NCI-H1048 (cell line): ENCODE data around the gene NT5DC2.

Source experiments
- DNase-seq: peaks from one replicate; lab custom pipeline; 2025; lab: John Stamatoyannopoulos, UW

The NT5DC2 gene

DNA sequence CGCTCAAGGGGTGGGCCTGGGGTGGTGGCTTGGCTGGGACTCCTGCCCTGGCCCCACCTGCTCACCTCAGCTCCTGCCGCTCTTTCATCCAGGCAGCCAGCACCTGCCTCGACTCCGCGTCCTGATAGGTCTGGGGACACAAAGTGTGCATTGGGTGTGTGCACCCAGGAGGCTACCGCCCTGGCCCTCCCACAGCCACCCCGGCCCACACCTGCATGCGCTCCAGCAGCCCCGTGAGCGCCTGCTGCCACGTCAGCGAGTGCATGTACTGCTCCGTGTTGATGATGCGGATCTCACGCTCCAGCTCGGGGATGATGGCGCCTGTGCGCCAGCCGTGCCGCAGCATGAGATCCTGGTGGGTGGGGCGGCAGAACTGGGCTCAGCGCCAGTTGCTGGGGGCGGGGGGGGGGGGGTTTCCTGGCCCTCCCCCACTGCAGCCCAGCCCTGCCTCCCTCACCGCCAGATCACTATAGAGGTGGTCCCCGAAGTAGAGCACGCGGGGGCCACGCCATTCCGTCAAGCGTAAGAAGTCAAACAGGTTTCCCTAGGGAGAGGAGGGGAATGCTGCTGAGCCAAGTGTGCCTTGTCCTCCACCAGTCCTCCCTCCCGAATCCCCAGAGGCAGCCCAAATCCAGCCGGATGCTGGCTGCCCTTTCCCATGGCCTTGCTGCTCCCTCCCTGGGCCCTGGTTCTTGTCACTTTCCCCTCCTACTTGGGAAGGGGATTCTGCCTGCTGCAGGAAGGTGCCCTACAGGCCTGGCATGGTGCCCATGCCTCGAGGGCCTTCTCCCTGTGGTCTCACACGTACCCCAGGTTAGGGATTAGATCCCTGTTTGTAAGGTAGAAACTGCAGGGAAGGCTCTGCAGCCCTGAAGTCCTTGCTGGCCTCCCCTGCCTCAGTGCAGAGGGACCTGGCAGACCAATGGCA, 8.6 kb downstream of the NT5DC2 start:
- DNase-seq: no peak

DNA sequence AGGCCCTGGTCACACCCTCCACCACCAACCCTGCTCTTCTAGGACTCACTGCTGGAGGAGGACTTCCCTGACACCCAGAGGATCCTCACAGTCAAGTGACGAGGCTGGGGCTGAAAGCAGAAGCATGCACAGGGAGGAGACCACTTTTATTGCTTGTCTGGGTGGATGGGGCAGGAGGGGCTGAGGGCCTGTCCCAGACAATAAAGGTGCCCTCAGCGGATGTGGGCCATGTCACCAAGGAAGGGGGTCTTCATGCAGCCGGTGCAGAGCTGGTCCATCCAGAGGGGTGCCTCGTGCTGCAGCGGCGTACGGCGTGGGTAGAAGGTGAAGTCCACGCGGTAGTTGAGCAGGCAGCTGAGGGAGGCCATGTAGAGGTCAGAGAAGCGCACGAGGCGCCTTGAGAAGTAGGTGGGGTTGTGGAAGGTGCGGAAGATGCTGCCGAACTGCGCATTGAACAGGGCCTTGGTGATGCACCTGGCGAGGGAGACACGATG, 9.4 kb downstream of the NT5DC2 start:
- no peak for DNase-seq

DNA sequence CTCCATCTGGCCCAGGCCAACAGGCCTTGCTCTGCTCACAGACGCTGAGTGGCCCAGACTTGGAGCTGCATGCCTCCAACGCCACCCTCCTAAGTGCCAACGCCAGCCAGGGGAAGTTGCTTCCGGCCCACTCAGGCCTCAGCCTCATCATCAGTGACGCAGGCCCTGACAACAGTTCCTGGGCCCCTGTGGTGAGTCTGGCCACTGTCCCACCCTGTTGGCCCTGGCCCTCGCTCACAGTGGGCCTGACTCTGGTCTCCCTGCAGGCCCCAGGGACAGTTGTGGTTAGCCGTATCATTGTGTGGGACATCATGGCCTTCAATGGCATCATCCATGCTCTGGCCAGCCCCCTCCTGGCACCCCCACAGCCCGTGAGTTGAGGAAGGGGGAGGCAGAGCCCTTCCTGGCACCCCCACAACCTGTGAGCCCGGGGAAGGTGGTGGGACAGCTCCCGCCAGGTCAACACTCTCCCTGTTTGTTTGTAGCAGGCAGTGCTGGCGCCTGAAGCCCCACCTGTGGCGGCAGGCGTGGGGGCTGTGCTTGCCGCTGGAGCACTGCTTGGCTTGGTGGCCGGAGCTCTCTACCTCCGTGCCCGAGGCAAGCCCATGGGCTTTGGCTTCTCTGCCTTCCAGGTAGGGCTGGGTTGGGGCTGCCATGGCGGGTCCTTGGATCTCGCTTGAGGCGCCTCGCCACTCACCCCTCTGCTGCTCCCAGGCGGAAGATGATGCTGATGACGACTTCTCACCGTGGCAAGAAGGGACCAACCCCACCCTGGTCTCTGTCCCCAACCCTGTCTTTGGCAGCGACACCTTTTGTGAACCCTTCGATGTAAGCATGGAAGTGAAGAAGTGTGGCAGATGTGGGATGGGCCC, 10.0 kb downstream of the NT5DC2 start:
- no peak for DNase-seq

DNA sequence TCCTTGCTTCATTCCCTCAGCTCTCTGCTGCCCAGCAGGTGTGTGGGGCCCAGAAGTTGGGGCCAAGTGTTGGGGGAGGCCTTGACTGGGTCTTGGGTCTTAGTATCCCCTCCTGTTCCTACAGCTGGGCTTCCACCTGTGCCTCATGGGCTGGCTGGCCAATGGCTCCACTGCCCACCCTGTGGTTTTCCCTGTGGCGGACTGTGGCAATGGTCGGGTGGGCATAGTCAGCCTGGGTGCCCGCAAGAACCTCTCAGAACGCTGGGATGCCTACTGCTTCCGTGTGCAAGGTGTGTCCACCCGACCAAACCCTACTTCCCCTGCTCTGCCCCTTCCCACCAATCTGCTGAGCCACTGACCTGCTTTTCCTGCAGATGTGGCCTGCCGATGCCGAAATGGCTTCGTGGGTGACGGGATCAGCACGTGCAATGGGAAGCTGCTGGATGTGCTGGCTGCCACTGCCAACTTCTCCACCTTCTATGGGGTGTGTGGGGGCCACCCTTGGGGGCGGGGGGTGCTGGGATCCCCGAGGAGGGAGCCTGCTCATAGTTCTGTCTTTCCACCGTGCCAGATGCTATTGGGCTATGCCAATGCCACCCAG, 10.9 kb downstream of the NT5DC2 start:
- DNase-seq: no peak

DNA sequence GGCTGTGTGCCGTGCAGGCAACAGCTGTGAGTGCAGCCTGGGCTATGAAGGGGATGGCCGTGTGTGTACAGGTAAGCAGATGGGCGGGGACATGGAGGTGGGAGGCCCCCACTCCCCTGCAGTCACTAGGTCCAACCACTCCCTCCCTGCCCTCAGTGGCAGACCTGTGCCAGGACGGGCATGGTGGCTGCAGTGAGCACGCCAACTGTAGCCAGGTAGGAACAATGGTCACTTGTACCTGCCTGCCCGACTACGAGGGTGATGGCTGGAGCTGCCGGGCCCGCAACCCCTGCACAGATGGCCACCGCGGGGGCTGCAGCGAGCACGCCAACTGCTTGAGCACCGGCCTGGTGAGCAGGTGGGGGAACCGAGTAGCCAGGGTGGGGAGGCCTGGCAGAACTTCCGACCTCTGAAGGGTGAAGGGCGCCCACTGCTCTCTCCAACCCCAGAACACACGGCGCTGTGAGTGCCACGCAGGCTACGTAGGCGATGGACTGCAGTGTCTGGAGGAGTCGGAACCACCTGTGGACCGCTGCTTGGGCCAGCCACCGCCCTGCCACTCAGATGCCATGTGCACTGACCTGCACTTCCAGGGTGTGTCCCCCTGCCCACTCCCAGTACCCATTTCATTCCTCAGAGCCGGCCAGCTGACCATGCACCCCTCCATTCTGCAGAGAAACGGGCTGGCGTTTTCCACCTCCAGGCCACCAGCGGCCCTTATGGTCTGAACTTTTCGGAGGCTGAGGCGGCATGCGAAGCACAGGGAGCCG, 11.6 kb downstream of the NT5DC2 start:
- no peak for DNase-seq

DNA sequence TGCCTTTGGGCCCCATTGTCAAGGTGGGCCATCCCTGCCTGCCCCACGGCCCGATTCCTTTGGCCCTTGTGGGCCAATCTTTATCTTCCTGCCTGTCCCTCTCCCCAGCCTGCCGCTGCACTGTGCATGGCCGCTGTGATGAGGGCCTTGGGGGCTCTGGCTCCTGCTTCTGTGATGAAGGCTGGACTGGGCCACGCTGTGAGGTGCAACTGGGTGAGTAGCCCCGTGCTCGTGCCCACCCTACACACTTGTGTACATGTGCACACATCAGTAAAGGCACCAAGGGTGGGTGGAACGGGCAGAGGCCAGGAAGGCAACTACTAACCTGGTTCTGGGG, 12.2 kb downstream of the NT5DC2 start:
- DNase-seq: no peak

DNA sequence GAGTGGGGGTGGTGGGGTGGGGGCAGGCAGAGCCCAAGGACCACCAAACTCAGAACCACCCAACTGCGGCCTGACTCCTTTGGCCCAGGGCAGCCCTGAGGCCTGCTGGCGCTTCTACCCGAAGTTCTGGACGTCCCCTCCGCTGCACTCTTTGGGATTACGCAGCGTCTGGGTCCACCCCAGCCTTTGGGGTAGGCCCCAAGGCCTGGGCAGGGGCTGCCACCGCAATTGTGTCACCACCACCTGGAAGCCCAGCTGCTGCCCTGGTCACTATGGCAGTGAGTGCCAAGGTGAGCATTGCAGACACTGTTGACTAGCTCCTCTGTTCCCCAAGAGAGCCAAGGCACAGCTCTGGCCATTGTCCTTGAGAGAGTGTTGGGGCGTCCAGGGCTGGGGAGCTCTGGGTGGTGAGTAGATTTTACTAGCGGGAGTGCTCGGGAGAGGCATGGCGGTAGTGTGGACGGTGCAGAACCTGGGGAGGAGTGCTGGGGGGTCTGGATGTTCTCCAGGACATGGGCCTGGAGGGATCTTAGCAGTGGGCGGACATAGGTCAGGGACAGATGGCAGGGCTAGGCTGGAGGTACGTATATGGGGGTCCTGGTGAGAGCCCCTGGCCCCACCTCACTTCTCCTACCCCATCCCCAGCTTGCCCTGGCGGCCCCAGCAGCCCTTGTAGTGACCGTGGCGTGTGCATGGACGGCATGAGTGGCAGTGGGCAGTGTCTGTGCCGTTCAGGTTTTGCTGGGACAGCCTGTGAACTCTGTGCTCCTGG, 12.8 kb downstream of the NT5DC2 start:
- DNase-seq: no peak

DNA sequence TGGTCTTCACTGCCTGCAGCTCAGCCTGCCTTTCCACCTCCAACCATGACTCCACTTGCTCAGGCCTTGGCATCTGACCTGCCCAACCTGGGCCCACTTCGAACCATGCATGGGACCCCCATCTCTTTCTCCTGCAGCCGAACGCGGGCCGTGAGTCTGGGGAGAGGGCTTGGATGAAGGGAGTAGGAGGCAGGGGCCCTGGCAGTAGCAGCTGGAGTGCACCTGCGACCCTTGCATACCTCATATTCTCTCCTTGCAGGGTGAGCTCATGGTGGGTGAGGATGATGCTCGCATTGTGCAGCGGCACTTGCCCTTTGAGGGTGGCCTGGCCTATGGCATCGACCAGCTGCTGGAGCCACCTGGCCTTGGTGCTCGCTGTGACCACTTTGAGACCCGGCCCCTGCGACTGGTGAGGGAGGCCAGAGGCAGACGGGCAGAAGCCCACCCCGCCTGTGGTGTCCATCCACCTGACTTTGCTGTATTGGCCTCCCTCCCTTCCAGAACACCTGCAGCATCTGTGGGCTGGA, 13.5 kb downstream of the NT5DC2 start:
- no peak for DNase-seq

DNA sequence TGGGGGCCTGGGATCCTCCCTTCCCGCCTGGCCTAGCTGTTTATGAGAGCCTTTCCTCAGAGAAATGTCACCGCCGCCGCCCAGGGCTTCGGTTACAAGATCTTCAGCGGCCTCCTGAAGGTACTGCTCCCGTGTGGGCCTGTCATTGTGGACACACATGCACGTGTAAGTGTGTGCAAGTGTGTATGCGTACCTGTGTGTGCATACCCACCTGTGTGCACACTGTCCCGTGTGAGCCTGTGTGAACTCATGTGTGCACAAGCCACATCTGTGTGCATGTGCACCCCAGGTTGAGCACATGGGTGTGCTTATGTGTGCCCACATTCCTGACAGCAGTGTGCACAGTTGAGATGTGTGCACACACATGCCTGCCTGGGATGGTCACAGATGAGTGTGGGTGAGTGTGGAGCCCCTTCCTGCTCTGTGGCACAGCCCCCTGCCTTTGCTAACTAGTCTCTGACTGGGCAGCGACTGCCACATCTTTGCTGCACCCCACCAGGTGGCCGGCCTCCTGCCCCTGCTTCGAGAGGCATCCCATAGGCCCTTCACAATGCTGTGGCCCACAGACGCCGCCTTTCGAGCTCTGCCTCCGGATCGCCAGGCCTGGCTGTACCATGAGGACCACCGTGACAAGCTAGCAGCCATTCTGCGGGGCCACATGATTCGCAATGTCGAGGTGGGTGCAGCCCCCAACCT, 14.1 kb downstream of the NT5DC2 start:
- DNase-seq: no peak

DNA sequence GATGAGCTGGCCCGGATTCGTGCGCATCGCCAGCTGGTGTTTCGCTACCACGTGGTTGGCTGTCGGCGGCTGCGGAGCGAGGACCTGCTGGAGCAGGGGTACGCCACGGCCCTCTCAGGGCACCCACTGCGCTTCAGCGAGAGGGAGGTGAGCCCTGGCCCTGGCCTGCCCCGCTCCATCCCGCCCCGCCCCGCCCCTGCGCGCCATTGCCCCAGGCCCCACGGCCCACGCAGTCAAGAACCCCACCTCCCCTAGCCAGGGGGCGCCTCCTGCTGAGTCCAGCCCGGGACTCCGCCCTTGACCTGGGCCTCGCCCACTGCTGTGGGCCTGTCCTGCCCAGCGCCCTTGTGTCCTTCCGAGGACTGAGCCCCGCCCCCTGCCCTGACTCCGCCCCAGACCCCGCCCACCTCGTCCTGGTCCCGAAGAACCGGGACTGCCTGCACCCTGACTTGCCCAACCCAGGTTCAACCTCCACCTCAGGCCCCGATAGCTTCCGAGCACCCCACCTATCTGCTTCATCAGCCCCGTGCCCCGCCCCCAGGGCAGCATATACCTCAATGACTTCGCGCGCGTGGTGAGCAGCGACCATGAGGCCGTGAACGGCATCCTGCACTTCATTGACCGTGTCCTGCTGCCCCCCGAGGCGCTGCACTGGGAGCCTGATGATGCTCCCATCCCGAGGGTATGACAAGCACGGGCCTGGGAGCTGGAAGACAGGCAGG, 14.8 kb downstream of the NT5DC2 start:
- no peak for DNase-seq

DNA sequence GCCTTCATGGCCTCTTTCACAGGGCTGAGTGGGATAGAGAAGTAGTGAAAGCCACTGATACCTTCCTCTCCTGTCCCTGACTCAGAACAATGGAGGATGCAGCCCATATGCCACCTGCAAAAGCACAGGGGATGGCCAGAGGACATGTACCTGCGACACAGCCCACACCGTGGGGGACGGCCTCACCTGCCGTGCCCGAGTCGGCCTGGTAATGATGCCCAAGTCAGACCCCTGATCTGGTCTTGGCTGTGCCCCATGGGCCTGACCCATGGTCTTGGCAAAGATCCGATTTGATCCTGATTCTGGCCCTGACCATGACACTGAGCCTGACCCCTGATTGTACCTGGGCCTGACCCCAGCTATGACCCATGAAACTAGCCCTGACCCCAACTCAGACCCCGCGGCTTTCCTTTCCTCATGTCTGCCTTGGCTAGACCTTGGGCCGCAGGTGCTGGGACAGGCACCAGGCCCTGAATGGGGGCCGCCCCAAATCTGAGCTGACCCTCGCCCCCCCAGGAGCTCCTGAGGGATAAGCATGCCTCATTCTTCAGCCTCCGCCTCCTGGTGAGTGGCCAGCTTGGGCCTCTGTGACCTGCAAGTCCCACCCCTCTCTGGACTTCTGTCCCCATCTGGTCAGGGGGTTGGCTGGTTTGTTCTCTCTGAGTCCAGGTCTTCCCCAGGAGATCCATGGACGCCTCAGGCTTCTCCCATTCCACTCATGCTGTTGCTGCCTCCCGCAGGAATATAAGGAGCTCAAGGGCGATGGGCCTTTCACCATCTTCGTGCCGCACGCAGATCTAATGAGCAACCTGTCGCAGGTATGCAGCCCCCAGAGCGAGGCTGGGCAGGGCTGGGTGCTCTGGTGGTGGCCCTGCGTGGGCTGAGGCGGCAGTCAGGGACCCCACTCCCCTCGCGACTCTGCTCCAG, 15.6 kb downstream of the NT5DC2 start:
- DNase-seq: no peak

DNA sequence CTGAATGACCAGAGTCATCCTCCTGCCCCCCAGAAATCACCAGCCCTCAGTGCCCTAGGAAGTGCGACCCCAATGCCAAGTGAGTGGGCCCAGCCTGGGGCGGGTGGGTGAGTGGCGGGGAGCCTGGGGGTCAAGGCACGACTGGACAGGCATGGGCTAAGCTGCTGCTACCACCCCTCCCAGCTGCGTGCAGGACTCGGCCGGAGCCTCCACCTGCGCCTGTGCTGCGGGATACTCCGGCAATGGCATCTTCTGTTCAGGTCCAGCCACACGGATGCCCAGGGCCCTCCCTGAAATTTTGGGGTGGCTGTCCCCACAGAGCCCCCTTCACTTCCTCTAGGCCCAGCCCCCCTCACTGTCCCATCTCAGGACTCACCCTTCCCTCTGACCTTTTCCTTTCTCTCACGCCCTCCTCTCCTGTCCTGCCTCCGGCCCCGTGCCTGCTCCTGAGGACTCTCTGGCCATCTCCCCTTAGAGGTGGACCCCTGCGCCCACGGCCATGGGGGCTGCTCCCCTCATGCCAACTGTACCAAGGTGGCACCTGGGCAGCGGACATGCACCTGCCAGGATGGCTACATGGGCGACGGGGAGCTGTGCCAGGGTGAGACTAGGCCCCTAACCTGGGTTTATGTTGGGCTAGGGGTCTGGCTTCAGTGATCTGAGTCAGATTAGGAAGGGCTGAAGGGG, 17.0 kb downstream of the NT5DC2 start:
- no peak for DNase-seq

DNA sequence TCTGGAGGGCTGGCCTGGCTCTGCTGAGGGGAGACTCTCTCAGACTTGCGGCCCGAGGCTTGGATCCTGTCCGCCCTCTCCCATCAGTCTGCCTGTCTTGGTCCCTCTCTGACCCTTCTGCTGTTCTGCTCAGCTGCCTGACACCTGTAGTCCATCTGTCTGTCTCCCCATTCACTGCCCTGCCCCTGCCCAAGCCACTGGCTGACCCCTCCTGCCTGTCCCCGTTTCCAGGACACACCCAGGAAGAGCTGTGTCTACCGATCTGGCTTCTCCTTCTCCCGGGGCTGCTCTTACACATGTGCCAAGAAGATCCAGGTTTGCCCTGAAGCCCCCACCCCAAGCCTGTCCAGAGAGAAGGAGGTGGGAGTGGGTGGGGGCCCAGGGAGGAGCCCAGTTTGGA, 18.5 kb downstream of the NT5DC2 start:
- no peak for DNase-seq

DNA sequence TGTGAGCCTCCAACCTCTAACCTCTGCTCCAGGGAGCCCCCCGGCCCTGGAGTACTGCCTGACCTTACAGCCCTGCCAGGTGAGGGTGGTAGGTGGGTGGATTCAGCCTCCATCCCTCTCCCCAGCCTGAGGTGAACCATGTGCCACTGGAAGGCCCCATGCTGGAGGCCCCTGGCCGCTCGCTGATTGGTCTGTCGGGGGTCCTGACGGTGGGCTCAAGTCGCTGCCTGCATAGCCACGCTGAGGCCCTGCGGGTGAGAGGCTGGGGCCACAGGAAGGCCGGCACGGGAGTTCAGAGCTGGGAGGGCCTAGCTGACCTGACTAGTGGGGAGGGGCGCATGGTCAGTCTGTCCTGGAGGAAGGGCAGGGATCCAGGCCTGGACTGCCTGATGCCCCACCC, 19.1 kb downstream of the NT5DC2 start:
- no peak for DNase-seq

DNA sequence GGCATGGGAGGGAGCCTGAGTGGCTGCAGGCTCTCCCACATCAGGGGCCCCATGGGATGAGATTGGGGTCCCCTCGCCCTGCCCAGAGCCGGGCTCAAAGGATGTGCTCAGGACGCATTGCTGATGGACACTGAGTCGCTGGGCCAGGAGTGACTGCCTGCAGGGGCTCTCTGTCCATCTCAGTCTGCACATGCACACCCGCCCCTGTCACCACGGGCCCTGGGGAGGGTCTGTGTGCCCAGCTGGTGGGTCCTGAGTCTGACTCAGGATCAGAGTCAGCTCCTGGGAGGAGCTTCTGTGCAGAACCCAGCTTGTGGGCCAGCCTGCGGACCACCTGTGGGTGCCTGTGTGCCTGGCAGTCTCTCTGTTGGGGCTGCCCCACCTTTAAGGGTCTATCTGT, 20.4 kb downstream of the NT5DC2 start:
- DNase-seq: no peak

DNA sequence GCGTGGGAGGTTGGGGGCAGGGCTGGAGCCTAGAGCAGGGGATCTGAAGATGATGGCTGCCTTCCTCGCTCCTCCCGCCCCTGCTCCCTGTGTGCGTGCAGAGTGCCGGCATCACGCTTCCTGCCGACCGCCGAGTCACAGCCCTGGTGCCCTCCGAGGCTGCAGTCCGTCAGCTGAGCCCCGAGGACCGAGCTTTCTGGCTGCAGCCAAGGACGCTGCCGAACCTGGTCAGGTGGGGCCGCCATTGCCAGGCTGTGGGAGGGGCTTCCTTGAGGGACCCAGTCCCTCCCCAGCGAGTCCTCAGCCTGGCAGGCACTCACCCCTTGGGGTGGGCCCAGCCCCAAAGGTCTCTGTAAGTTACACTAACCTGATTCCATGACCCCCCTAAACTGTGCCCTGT, 20.9 kb downstream of the NT5DC2 start:
- no peak for DNase-seq

DNA sequence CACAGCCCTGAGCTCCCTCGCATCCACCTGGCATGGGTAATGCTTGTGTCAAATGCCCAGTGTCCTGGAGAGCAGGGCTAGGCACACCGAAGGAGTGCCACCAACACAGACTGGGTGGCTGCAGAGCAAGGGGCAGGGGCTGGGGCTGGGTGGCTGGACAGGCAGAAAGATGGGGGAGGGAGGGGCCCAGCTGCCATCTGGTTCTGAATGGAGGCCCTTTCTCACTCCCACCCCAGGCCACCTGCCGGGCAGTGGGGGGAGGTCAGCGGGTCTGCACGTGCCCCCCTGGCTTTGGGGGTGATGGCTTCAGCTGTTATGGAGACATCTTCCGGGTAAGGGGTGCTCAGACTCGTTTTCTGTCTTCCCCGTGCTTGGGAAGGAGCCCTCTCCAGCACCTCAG, 21.6 kb downstream of the NT5DC2 start:
- no peak for DNase-seq

DNA sequence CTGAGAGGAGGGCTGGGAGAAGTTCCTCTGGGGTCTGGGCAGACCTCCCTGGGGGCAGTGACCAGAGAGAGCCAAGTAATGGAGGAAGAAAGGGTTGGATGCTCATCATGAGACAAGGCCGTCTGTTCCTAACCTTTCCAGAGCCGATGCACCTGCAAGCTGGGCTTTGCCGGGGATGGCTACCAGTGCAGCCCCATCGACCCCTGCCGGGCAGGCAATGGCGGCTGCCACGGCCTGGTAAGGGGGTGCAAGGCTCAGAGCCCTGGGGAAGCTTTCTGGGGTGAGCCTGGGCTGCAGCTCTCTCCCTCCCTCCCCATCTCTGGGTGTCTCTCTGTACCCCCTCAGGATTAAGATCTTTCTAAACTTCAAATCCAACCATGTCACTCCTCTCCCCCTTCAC, 22.1 kb downstream of the NT5DC2 start:
- DNase-seq: no peak
